Gastrocnemius medialis (tissue), 4 donors: ENCODE data around the gene KLRK1.
"Not testable (repeated sequence)": the region's sequence is repeated elsewhere in the genome, so short reads cannot be mapped to it uniquely, and the experiment has no call there.

Experiments used
- POLR2A ChIP-seq, 2 donors: fragments of 450-650 bp; IDR thresholded peaks; one replicate each; pipeline ENCODE4 v1.6.1; 2017; ENCODE audit warnings: antibody characterized with exemption in 2 of 2, mild to moderate bottlenecking in 2 of 2, moderate library complexity in 2 of 2
- TF ChIP-seq, protein P1 (sequence below), 5 experiments: fragments of 450-650 bp in 3 of 5; fragments of 200-600 bp in 2 of 5; sonication (generic) in 2 of 5; IDR thresholded peaks in 4 of 5; conservative IDR thresholded peaks in 1 of 5; 1 replicate in 4 of 5; 2 replicates in 1 of 5; pipeline ENCODE4 v1.5.1; 2016 to 2019; ENCODE audit warnings: antibody characterized with exemption in 5 of 5, mild to moderate bottlenecking in 3 of 5, moderate library complexity in 3 of 5

- TF ChIP-seq, protein P1, sequence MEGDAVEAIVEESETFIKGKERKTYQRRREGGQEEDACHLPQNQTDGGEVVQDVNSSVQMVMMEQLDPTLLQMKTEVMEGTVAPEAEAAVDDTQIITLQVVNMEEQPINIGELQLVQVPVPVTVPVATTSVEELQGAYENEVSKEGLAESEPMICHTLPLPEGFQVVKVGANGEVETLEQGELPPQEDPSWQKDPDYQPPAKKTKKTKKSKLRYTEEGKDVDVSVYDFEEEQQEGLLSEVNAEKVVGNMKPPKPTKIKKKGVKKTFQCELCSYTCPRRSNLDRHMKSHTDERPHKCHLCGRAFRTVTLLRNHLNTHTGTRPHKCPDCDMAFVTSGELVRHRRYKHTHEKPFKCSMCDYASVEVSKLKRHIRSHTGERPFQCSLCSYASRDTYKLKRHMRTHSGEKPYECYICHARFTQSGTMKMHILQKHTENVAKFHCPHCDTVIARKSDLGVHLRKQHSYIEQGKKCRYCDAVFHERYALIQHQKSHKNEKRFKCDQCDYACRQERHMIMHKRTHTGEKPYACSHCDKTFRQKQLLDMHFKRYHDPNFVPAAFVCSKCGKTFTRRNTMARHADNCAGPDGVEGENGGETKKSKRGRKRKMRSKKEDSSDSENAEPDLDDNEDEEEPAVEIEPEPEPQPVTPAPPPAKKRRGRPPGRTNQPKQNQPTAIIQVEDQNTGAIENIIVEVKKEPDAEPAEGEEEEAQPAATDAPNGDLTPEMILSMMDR (IDR thresholded peaks at IDR 0.05 in 4 of 5, conservative IDR thresholded peaks at IDR 0.05 in 1 of 5) = not testable (repeated sequence)
- TF ChIP-seq POLR2A (IDR thresholded peaks at IDR 0.05) = not testable (repeated sequence)
These were observed 51.4 kb downstream of the KLRK1 start for GRCh38 chr12:10338470-10338869.
